ENCODE data around the gene CCDC88C.

Gene CCDC88C

DNA sequence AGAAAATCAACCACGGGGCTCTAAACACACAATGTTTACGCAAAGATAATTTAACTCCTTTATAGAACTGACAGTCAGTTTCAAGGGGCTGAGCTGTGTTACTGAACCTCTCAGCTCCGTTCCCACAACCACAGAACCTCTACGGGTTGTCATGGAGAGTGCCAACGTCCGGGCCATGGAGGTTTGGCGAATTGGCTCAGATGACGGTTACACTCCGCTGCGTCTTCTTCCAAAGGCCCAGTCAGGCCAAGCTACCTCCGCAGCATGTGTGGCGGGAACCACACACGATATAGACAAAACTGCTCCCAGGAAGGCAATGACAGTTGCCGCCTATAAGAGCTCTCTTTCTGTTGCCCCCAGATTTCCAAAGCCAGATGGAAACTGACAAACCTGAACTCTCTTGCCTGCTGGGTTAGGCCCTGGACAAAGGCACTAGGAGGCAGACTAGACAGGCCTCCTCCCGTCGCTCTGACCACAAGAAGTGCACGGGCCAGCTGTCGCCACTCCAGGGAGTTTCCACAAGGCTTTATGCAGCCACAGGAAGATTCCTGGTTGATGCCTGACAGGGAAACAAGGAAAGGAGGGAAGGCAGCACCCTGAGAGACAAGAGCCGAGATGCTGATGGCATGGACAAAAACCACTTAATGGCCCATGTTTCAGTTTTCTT, 30.3 kb downstream of the CCDC88C start:
- peak overlapping the region; percentile 40 for H3K4me3 ChIP-seq (ENCODE audit: low read length)
- peak; percentile 78 for DNase-seq (ENCODE audit: low read depth, low spot score)

DNA sequence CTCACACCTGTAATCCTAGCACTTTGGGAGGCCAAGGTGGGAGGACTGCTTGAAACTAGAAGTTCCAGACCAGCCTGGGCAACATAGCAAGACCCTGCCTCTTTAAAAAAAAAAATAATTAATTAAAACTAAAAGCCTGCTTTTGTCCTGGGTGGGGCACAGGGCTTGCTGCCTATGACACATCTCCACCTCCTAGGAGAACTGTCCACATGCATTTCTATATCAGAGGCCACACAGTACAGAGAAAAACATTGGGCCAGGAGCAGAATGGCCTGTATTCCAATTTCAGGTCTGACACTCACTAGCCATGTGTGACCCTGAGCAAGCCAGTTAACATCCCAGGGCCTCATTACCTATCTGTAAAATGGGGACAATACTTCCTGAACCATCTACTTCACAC, 31.9 kb downstream of the CCDC88C start:
- no peak for DNase-seq (ENCODE audit: low read depth, low spot score)
- H3K4me3 ChIP-seq (ENCODE audit: low read length): no peak overlapping the region

DNA sequence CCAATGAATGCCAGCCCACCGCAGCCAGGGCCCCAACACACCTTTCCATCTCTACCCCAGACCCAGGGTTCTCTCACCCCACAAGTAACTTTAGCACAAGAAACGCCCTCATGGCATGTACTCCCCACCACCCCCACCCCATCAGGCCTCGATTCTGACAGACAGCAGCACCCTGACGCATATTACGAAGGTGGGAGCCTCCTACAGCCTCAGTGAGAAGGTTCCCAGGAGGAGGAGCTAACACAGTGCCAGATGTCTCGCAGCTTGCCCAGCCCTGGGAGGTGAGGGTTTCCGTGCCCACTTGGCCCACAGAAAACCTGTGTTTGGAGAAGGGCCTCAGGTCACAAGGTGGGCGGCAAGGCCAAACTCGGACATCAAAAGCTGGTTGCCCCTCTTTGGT, 32.4 kb downstream of the CCDC88C start:
- H3K4me3 ChIP-seq (ENCODE audit: low read length): no peak overlapping the region
- no peak for DNase-seq (ENCODE audit: low read depth, low spot score)

DNA sequence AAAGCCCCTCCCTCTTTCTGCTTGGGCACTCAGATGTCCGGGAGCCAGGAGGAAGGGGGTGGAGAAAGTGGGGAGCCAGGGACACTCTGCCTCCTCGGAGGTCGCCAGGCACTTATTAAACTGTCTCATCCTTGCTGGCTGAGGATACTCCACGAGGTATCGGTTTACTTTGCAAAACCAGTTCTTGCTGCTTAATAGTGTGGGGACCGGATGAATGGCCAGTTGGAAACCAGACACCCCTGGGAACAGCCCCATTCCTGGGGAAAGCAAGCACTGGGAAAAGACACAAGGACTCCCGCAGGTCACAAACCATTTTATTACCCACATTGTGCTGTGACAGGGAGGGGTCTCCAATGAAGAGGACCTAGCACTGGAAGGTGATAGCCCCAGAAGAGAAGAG, 34.2 kb downstream of the CCDC88C start:
- DNase-seq (ENCODE audit: low read depth, low spot score): no peak
- H3K4me3 ChIP-seq (ENCODE audit: low read length): no peak overlapping the region

DNA sequence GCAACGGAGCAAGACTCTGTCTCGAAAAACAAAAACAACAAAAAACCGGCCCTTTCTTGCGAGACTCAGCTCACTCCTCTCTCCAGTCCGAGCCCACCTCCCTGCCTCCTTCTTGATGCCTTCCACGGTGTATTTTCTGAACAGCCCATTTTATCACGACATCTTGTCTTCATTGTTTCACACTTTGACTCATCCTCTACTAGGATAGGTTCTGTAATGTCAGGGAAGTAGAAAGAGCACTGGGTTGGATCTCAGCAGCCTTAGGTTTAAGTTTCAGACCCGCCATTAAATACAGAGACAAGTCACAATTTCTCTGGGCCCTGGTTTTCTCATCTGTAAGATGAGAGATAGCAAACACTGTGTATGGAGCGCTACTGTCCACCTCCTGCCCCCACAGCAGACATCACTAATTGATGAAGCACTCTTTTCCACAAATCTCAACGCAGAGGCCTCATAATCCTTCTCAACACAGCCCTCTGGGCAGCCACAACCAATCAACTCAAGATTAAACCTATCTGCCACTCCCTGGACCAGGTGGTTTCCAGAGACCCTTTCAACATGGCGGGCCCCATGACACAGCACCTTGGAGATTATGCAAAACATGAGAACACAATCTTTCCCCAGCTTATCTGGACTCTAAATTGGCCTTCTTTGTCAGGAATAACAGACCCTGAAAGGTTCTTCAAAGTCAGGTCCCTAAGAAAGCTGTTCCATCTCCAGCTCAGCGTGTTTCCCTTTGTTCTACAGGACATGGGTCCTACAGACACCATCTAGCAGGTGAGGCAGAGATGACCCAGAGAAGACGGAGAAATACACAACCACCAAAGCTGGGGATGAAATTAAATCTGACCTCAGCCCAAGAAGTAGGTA, 35.6 kb downstream of the CCDC88C start:
- H3K4me3 ChIP-seq (ENCODE audit: low read length): no peak overlapping the region
- DNase-seq (ENCODE audit: low read depth, low spot score): no peak

DNA sequence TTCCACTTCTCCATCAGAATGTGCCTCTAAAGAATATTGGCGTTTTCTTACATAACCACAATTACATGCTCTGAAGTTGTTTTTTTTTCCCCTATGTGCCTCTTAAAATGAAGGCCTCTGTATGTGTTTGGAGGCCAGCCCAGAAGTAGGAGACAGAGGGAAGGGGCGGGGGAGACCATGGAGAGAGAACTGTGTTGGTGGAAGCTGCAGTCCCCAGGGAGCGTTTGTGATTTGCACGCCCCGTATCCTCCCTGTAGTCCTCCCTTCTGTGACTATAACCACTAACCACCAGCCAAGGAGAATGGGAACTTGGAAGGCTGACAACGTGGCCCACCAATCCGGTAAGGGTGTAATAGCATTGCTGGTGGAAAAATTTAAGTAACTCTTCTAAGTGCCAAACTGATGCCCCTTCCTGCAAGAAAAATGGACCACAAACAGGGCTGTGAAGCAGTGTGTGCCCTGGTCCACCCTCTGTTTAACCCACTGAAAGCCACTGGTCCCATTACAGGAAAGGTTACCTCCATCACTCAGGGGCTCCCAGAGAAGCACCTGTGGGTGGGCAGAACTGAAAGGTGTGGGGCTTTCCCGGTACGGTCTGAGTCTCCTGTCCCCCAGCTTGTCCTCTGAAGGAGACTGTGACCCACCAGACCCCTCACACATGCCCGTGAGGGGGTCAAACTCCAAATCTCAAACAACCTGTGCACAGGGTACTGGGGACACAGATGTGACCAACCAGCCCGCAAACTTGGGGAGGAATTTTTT, 36.8 kb downstream of the CCDC88C start:
- H3K4me3 ChIP-seq (ENCODE audit: low read length): no peak overlapping the region
- DNase-seq (ENCODE audit: low read depth, low spot score): no peak

DNA sequence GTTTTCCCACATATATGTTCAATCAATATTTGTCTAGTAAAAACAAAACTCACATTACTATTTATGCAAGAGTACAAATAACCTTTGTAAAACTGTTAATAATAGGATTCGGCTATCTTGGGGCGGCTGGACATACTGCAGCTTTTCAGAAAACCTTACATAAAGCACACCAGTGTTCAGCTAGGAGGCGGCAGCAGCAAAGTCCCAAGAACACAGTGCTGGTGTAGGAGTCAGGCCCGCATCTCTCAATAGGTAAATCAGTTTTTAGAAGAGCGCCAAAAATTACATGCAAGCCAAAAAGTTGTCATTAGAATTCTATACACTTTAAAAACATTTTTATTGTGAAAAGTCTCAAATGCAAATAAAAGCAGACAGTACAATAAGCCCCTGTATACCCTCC, 37.5 kb downstream of the CCDC88C start:
- no peak for DNase-seq (ENCODE audit: low read depth, low spot score)
- H3K4me3 ChIP-seq (ENCODE audit: low read length): no peak overlapping the region

DNA sequence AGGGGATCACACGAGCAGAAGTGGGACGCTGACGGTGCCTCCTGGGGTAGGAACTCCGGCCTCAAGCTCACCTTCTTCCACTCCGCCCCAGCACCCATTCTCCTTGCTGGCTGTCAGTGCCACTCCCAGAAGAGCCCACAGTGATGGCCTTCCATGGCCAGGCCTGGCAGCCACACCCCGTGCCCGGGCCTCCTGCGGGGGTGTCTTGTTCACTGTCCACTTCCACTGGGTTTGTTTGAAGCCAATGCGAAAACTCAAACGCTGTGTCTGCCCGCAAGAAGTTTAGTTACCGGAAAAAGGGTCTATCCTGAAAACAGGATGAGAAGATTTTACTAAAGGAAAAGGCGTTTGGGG, 38.1 kb downstream of the CCDC88C start:
- no peak for DNase-seq (ENCODE audit: low read depth, low spot score)
- no peak overlapping the region for H3K4me3 ChIP-seq (ENCODE audit: low read length)

DNA sequence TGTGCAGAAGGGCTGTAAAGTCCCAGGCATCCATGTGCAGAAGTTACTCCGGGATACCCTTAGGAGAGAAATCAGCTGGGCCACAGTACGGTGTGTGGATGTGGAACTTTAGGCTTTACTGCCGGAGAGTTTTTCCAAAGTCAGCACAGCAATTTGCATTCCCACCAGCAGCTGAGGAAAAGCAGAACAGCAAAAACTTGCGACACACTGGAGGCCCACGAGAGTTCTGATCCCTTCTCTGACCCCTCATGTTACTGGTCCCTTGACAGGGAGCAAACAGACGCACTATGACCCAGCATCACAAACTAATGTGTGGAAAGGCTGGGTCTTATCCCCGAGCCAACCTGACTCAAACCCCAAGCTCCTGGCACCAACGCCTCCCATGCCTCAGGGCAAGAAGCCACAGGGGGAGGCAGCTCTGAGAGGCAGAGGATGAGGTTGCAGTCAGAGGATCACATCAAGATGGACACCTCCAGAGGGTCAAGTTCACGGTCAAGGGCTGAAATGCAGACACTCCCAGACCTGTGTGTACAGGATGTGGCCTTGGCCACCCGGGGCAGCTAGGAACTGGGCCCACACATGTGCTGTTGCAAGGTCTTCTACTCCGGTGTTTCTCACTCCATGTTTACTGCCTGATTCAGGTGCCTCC, 38.6 kb downstream of the CCDC88C start:
- DNase-seq (ENCODE audit: low read depth, low spot score): no peak
- no peak overlapping the region for H3K4me3 ChIP-seq (ENCODE audit: low read length)

DNA sequence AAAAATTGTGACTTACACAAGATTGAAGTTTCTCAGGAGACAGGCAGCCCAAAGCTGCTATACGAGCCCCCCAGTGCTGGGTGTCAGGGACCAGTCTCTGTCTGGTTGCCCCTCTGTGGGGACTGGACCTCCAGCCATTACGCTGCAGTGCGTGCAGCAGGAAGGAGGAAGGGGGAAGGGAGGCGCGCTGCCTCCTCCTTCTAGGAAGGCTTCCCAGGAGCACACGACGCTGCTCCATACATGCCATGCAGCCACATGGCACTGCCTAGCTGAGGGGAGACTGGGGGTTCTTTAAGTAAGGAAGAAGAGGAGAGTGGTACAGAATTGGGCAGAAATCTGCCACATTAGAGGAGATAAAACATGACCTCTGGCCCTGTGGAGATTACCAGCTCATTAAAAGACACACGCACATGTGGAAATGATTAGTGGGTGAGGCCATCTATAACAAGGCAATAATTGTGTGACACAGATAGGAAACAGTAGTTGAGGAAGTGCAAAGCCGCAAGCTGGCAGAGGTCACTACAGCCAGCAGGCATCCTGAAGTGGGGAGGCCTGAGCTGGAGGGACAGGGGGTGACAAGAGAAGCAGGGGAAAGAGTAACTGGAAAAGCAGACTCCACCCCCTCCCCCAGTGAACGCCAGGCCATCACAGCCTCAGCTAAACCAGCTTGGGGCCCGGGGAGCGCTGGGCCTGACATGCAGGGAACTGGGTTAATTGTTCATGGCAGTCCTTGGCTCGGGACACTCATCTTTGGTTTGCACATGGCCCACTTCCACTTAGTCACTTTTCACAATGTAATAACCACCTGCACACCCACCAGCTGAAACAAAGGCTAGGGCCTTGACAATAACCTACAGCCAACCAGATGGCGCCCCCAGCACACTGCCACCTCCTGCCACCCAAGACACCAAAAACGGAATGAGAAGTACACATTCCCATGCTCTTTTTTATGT, 39.6 kb downstream of the CCDC88C start:
- DNase-seq (ENCODE audit: low read depth, low spot score): no peak
- H3K4me3 ChIP-seq (ENCODE audit: low read length): no peak overlapping the region

DNA sequence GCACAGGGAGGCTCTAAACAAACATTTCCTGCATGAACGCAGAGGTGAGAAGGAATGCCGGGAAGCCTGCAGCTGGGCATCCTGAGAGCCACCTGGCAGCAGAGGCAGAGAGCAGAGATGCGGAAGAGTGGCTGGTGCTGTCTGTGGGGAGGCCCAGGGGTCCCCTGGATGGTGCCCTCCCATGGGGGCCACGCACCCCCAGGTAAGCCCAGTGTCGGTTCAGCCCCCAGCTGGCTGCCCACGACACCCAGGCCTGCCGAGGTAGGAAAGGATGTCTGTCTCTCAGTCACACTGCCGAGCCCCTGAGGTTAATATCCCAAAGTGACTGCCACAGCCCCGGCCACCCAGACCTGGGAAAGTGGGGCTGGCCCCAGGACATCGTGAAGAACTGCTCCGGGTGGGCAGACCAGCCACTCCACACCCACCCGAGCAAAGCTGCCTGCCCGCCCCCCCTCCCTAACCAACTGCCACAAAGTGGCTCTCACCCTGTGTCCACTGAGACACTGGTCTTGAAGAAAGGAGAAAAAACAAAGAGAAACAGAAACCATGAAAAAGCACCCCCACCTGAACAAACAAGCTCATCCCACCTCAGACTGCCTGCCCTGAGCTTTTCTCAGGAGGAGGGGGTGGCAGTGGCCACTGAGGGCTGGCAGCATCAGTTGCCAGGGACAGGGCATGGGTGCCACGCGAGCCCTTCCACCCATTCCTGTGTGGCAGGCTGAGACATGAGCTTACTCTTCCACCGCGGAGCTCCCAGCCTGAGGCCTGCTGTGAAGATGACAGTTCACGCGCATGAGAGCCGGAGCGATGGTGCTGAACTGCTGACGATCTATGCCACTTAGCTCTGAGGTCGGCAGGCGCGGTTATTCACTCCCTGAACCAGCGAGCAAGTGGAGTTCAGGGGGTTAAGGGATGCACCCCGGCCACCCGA, 40.8 kb downstream of the CCDC88C start:
- DNase-seq (ENCODE audit: low read depth, low spot score): no peak
- no peak overlapping the region for H3K4me3 ChIP-seq (ENCODE audit: low read length)

DNA sequence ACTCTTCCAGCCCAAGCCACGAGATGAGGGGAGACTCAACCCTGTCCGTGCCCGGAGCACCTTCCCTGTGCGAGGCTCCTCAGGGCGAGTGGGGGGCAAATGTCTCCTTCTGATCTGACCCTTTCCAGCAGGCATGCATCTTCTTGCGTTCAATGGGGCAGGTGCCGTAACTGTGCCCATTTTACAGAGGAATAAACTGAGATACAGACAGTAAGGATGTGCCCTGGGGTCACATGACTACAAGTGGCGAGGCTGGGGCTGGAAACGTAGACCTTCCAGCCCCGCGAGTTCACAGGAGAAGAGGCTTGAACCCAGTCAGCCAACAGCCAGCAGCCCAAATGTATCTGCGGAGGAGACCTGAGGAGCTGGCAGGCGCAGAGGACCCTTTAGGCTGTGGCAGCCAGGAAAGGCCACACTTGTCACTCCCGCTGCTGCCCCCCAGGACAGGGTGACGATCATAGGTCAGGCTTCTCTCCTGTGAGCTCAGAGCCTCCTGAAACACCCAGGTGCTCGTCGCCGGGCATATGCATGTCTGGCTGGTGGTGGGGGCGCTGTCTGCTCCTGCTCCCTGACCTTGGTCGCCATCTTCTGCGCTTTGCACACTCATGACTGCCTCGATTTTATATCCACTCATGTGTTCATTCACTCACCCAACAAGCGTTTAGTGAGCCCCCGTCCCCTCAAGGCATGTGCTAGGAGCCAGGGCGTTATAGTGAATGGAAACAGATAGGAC, 41.7 kb downstream of the CCDC88C start:
- no peak for DNase-seq (ENCODE audit: low read depth, low spot score)
- H3K4me3 ChIP-seq (ENCODE audit: low read length): peak overlapping the region; percentile 15; the same call in 1 of the 2 replicates

DNA sequence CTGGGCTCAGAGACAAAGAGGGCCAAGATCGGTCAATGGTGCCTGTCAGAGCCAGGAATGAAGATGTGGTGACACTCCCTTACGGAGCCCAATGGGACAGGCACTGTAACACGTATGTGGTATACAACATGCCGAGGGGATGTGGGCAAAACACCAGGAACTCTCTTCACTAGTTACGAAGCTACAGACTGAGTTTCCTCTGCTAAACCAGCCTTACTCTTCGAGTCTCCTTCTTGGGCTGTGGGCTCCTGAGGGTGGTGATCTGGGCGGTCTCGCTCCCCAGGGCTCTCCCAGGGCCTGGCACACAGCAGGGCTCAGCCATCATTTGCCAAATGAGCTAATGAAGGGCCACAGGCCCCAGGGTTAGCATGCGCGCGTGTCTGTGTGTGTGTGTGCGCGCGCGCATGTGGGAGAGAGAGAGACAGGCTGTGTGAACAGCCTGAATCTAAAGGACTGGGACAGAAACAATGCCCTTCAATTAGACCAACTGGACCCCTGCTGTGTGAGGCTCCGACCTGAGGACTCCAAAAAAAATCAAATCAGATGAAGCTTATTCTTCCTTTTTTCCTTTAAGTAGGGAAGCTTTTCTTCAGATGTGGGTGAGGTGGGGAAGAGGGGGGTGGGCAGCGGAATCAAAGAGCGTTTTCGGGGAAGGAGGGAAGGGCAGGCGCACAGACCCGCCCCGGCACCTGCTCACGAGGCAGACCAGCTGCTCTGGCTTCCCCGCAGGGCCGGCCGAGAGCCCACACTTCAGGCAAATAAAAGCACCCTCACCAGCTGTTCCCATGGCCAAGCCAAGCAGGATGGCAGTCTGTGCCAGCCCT, 42.5 kb downstream of the CCDC88C start:
- peak; percentile 69 for DNase-seq (ENCODE audit: low read depth, low spot score)
- H3K4me3 ChIP-seq (ENCODE audit: low read length): peak overlapping the region; percentile 15

DNA sequence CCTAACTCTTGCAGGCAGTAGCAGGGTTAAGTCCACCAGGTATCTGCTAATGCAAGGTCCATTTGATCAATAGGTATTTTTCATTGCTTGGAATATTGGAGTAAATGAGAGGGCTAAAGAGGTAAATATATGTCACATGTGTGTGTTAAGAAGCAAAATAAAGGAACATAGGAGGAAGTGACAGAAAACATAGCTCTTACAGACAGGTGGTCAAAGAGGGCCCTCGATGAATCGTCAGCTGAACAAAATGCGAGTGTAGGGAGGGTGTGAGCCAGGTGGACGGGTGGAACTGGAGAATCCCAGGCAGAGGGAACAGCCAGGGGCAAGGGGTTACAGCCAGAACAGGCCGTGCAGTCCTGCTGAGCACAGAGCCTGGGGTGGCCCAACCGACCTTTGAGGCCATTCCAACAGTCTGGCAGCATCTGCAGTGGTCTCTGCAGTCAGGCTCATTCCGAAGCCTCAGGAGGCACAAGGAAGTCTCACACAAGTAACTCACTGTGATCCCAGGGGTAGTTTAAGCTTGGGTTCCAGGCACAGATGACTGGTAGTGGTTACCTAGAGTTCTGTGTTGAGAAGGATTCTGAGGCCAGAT, 43.2 kb downstream of the CCDC88C start:
- peak overlapping the region; percentile 35 for H3K4me3 ChIP-seq (ENCODE audit: low read length)
- no peak for DNase-seq (ENCODE audit: low read depth, low spot score)

DNA sequence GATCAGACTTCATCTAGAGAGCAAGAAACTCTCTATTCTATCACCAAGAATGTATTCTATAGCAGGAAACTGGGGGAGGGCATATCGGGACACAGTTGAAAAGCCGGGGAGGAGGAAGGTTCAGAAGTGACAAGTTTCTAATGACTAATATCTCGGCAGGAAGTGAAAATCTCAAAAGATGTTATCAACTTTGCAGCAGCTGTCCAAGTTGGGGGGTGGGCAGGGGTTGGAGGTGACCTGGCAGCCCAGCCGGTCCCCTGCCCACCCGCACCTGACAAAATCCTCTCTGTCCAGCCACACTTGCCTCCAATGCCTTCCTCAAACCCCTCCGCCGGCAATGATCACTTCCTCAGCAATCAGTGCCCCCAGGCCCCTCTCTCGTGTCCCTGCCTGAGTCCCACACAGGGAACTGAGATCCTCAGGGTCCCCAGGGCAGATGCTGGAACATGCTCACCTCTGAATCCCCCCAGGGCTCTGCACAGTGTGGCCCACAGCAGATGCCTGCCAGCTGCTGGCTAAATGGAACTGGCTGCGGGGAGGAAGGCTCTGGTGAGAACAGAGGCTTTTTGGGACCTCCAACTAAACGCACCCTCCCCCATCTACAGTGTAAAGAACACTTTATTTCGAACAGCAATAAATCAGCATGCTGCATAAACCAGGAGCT, 43.9 kb downstream of the CCDC88C start:
- no peak for DNase-seq (ENCODE audit: low read depth, low spot score)

More for the DNA sequence above, 43.9 kb downstream of the CCDC88C start:
- H3K4me3 ChIP-seq (ENCODE audit: low read length): peak overlapping the region; percentile 35
